NCI-H1694 treated with DMSO at 0.1 percent for 48 hours (cell line): ENCODE measurements around the gene ATAD3B.
A peak's percentile ranks its signal among the peaks of the same experiment; 100 is the strongest.
"Not testable (repeated sequence)": the region's sequence is repeated elsewhere in the genome, so short reads cannot be mapped to it uniquely, and the experiment has no call there.

Experiments
- DNase-seq: peaks from one replicate; lab custom pipeline; 2025; lab: John Stamatoyannopoulos, UW

Gene ATAD3B

GRCh38 chr1:1452365-1452739 is 19.2 kb upstream of the ATAD3B start:
- peak; percentile 70 for DNase-seq

- no peak for DNase-seq
Measured at GRCh38 chr1:1452882-1453281, 18.7 kb upstream of the ATAD3B start.

DNA sequence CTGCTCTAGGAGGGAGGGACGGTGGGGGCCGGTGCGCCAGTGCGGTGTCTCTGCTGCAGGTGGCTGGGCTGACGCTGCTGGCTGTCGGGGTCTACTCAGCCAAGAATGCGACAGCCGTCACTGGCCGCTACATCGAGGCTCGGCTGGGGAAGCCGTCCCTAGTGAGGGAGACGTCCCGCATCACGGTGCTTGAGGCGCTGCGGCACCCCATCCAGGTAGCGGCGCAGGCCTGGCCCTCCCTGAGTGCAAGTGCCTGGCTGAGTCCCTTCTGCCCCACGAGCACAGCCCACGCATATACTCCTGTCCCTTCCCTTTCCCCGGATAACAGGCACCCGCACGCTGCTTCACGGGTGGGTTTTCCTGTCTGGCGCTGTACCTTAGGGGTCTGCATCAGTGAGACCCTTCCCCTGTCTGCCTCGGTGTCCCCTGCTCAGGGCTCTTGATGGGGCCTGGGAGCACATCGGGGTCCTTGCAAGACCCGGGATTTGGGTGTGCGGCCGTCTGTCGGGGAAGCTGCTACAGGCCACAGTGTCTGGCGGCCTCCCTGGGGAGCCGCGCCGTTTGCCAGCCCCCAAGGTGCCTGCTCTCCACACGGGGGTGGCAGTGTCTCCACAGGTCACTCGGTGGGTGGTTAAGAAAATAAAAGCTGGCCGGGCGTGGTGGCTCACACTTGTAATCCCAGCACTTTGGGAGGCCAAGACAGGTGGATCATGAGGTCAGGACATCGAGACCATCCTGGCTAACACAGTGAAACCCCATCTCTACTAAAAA is 17.1 kb upstream of the ATAD3B start:
- not testable (repeated sequence) for DNase-seq

- DNase-seq: no peak
Measured at GRCh38 chr1:1455366-1455884, 16.1 kb upstream of the ATAD3B start.

DNA sequence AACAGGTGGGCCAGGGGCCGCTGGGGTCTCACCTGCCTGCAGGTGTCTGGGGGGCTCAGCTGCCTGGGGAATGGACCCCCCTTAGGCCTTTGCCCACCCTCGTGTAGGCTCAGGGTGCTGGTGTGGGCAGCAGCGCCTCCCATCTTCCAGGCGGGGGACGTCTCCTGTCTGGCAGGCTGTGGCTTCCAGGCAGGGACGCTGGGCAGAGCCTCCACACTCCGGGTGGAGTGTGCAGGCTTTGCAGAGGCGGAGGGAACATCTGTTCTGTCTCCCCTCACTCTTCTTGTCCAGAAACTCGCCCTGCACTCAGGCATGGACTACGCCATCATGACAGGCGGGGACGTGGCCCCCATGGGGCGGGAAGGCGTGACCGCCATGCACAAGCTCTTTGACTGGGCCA is 15.6 kb upstream of the ATAD3B start:
- not testable (repeated sequence) for DNase-seq

DNA sequence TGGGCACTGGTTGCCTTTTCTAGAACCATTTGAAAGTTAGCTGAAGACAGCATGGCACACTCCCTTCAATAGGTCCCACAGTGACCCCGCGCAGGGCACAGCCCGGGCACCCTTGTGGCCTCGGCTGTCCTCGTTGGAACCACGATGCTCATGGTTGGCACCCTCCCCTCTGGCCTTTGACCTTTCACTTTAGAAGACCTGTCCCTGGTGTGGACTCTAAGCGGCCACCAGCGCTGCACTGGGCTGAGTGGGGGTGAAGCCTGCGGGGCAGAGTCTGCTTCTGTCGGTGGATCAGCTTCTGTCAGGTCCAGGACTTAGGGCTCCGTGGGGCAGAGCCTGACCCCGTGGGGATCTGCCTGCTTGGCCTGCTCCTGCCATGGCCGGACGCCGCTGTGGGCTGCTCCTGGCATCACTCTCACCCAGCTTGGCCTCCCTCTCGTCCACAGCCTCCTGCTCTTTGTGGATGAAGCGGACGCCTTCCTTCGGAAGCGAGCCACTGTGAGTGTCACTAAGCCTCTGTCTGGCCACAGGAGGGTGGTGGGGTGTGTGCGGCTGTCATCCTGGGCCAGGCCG is 14.8 kb upstream of the ATAD3B start:
- not testable (repeated sequence) for DNase-seq

- not testable (repeated sequence) for DNase-seq
Measured at GRCh38 chr1:1459156-1459555, 12.4 kb upstream of the ATAD3B start.

DNA sequence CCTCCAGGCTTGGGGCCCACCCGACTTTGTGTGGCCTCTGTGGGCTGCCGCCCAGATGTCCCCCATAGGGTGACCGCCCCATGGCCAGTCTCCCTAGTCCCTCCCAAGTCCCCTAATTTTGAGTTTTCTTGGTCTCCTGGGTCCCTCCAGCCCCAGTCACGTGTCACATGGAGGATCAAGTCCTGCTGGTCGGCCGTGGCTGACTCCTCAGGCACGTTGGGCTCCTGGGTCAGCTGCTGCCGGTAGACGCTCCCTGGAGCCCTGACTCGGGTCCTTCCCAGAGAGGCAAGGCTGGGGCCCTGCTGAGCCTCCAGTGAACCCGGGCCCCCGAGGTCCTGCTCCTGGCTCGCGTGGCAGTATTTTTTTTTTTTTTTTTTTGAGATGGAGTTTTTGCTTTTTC is 11.9 kb upstream of the ATAD3B start:
- not testable (repeated sequence) for DNase-seq

GRCh38 chr1:1460540-1461130 is 10.9 kb upstream of the ATAD3B start:
- no peak for DNase-seq

DNA sequence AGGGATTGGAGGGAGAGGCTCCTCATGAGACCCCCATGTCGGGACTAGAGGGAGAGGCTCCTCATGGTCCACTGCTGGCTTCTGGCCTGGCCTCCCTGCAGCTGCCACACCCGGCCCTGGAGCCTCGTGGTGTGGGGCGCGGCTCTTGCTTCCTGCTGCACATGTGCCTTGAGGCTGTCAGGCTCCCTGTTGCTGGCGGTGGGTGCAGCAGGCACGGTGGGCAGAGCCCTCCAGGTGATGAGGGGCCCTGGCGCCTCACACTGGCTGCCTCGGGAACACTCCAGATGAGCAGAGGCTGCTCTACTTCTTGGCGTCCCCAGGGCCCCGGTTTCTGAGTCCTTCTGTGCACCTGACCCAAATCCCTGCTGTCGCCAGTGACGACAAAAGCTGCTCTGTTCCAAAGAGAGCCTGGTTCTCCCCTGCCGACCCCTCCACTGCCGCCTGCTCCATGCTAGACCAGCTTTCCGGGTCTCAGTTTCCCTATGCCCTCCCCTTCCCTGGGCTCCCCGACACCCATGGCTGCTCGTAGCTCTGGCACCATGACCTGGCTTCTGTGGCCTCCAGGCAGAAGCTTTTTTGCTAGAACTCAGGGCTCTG is 9.7 kb upstream of the ATAD3B start:
- DNase-seq: no peak

- no peak for DNase-seq
Measured at GRCh38 chr1:1462318-1462966, 9.1 kb upstream of the ATAD3B start.

DNA sequence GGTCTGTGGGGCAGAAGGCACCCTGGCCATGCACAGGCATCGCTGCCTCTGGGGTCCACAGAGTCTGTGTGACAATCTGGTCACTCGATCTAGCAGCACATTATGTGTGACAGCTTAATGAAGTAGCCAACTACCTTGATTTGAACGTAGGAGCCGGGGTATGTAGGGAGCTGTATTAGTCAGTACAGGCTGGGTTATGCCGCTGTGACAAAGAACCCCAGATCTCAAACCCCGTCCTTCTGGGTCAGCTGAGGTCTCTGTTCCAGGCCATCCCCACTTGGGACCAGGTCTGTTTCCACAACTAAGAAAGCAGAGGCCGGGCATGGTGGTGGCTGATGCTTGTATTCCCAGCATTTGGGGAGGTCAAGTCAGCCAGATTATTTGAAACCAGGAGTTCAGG is 8.3 kb upstream of the ATAD3B start:
- DNase-seq: no peak

DNA sequence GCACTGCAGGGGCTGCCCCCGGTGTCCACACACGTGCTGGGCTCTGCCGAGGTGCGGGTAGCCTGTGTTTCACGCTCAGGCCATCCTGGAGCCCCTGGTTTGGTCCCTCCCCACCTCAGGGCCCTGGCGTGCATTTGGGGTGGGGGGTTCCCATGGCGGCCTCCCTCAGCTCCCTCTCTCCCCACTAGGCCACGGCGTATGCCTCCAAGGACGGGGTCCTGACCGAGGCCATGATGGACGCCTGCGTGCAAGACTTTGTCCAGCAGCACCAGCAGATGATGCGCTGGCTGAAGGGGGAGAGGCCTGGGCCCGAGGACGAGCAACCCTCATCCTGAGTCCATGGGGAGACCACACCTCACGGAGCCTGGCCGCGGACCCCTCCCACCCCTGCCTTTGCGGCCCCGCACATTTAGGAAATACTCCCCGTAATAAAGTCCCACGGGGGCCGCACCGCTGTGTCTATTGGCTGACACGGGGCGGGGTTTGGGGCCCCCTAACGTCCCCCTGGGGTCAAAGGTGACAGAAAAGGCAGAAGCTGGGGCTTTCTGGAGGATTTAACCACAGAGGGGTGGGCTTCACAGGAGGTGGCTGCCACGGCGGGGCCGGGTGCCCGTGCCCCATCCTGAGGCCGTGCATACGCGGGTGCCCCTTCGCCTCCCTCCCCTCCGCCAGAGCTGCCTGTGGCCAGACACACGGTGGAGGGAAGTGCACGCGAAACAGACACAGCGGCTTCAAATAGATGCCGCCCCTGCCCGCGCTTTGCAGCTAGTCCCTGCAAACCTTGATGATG is 3.2 kb upstream of the ATAD3B start:
- not testable (repeated sequence) for DNase-seq

- no peak for DNase-seq
Measured at GRCh38 chr1:1470626-1471388, 758 bp upstream of the ATAD3B start.

GRCh38 chr1:1472053-1472876 is 700 bp downstream of the ATAD3B start:
- DNase-seq: not testable (repeated sequence)

DNA sequence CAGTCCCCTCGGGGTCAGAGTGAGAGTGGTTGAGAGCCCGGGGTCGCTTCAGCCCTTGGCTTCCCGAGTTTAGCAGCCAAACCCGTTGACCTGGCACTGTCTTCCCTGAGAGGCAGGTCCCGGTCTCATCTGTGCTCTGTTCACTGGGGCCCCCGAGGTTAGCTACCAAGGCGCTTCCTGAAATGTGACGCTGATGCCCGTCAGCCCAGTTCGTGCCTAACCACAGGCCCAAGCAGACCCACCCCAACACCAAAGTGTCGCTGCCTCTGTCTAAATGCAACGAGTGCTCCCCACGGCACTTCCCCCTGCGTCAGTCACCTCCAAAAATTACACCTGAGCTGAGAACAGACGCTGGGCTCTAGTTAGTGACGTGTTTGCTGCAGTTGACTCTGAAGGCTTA is 4.4 kb downstream of the ATAD3B start:
- DNase-seq: not testable (repeated sequence)

DNA sequence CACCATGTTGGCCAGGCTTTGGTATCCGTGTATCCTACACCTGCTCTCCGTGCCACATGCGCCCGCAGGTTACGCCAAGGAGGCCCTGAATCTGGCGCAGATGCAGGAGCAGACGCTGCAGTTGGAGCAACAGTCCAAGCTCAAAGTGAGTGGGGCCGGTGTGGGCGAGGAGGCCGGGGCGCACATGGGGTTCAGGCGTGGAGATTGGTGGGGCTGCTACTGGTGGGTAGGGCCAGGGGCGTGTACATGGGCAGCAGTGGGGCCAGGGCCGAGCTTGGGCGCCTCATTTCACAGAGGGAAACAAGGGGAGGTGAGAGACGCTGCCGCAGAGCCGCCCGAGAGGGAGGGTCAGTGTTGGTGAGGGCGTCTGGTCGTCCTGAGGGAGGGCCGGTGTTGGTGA is 5.6 kb downstream of the ATAD3B start:
- no peak for DNase-seq

DNA sequence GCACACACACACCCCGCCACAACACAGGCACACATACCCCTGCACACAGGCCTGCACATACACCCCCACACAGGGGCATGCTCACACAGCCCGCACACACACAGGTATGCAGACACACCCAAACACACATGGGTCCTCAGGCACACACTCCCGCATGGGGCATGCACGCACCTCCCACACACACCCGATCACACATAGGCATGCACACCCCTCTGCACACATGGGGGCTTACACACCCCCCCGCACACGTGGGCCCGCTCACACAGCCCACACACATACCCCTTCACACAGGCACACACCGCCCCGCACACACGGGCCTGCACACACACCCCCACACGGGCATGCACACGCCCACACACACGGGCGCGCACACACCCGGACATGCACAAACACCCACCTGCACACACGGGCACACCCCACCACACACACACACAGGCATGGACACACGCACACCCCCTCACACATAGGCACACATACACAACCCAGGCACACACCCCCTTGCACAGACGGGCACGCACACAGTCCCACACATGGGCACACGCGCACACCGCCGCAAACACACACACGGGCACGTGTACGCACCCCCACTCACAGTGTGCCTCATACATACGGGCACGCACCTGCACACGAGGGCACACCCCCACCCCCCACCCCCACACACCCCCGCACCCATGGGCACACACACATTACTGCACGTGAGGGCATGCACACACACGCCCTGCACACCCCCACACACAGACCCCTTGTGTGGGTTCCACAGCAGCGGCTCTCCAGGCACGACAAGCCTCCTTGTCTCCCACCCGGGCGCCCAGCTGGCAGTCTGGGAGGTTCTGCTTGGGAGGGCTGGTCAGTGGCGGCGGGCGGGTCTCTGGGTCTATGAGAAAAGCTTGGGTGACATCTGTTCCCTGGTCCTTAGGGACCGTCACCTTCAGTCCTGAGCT is 8.3 kb downstream of the ATAD3B start:
- DNase-seq: no peak

GRCh38 chr1:1480488-1480867 is 8.9 kb downstream of the ATAD3B start:
- DNase-seq: not testable (repeated sequence)
